GM19035 (cell line): ENCODE data around the gene SNAP29.
"Not testable (repeated sequence)": the region's sequence is repeated elsewhere in the genome, so short reads cannot be mapped to it uniquely, and the experiment has no call there.

ENCODE experiments used
- ATAC-seq: cut with Tn5 transposase; IDR thresholded peaks from one replicate; pipeline ENCODE4 v1.9.1; 2021; ENCODE audit not compliant: unreplicated experiment

SNAP29 gene

DNA sequence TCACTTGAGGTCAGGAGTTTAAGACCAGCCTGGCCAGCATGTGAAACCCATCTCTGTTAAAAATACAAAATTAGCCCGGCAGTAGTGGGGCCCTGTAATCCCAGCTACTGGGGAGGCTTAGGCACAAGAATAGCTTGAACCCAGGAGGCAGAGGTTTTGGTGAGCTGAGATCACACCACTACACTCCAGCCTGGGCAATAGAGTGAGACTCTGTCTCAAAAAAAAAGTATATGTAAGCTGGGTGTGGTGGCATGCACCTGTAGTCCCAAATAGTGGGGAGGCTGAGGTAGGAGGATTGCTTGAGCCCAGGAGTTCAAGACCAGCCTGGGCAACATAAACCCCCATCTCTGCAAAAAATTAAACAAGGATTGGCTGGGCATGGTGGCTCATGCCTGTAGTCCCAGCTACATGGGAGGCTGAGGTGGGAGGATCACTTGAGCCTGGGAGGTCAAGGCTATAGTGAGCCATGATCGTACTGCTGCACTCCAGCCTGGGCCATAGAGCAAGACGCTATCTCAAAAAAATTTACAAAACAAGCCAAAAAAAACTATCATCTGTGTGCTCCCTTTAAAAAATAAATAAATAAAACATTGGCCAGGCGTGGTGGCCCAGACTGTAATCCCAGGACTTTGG is 69.2 kb downstream of the SNAP29 start:
- ATAC-seq = no peak

DNA sequence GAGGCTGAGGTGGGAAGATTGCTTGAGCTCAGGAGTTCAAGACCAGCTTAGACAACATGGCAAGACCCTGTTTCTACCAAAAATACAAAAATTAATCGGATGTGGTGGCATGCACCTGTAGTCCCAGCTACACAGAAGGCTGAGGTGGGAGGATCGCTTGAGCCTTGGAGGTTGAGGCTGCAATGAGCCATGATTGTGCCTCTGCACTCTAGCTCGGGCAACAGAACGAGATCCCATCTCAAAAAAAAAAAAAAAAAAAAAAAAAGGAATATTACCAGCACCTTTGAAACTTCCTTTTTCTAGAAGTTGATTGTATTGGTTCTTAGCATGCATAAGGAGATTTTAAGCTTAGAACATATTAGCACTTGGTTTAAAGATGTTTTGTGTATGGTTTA is 69.8 kb downstream of the SNAP29 start:
- ATAC-seq = no peak

DNA sequence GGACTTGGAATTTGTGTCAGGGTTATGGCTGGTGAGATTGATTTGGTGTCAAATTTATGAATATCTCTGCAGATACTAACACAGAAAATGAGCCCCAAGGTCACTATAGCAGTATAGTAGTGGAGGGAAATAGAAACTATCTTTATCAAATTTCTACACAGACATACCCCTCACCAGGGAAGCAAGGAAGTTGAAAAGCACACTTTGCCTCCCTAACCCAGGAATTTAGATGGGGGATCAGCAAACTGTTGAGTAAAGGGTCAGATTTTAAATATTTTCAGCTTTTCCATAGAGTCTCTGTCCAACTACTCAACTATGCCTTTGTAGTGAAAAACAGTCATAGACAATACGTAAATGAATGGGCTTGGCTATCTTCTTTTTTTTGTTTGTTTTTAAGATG is 71.2 kb downstream of the SNAP29 start:
- no peak for ATAC-seq

DNA sequence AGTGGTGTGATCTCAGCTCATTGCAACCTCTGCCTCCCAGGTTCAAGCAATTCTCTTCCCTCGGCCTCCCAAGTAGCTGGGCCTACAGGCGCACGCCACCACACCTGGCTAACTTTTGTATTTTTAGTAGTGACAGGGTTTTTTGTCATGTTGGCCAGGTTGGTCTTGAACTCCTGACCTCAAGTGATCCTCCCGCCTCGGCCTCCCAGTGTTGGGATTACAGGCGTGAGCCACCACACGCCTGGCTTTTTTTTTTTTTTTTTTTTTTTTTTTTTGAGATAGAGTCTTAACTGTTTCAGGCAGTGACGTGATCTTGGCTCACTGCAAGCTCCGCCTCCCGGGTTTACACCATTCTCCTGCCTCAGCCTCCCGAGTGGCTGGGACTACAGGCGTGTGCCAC is 71.6 kb downstream of the SNAP29 start:
- ATAC-seq = not testable (repeated sequence)

DNA sequence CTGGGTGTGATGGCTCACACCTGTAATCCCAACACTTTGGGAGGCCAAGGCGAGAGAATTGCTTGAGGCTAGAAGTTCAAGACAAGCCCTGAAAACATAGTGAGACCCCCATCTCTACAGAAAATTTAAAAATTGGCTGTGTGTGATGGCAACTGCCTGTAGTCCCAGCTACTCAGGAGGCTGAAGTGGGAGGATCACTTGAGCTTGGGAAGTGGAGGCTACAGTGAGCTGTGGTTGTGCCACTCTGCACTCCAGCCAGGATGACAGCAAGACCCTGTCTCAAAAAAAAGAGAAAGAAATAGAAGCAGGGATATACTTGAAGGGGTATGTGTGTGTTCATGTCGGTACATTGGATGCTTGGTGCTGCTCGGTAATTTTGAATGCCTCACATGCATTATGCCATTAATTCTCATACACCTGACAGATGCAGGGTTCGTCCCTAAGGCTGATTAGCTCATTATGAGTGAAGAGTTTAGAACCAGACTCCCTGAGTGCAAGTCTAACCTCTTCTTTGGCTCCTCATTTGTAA is 72.4 kb downstream of the SNAP29 start:
- no peak for ATAC-seq

DNA sequence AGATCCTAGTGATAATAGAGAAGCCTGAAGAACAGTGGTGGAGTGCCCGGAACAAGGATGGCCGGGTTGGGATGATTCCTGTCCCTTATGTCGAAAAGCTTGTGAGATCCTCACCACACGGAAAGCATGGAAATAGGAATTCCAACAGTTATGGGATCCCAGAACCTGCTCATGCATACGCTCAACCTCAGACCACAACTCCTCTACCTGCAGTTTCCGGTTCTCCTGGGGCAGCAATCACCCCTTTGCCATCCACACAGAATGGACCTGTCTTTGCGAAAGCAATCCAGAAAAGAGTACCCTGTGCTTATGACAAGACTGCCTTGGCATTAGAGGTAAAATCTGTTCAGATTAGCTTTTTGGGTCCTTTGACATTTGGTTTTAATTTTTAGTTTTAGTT is 75.1 kb downstream of the SNAP29 start:
- ATAC-seq = no peak

DNA sequence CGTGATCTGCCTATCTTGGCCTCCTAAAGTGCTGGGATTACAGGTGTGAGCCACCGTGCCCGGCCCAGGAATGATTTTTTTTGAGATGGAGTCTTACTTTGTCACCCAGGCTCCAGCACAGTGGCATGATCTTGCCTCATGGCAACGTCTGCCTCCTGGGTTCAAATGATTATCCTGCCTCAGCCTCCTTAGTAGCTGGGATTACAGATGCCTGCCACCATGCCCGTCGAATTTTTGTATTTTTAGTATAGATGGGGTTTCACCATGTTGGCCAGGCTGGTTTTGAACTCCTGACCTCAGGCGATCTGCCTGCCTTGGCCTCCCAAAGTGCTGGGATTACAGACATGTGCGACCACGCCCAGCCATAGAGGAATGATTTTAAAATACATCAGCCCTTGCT is 76.2 kb downstream of the SNAP29 start:
- ATAC-seq = not testable (repeated sequence)

DNA sequence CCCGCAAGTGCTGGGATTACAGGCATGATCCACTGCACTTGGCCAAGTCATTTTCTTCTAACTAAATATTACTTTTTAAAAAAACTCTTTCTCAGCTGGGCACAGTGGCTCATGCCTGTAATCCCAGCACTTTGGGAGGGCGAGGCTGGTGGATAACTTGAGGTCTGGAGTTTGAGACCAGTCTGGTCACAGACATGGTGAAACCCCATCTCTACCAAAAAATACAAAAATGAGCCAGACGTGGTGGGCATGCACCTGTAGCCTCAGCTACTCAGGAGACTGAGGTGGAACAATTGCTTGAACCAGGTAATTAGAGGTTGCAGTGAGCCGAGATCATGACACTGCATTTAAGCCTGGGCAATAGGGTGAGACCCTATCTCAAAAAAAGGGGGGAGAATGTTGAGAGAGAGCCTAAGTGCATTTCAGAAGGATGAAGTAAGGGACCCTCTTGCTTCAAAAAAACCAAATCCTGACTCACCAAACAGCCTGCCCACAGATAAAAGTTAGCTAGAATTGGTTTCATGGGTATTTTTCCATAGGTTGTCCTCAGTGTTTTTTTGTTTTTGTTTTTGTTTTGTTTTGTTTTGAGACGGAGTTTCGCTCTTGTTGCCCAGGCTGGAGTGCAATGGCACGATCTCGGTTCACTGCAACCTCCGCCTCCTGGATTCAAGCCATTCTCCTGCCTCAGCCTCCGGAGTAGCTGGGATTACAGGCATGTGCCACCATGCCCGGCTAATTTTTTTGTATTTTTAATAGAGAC is 77.2 kb downstream of the SNAP29 start:
- not testable (repeated sequence) for ATAC-seq

DNA sequence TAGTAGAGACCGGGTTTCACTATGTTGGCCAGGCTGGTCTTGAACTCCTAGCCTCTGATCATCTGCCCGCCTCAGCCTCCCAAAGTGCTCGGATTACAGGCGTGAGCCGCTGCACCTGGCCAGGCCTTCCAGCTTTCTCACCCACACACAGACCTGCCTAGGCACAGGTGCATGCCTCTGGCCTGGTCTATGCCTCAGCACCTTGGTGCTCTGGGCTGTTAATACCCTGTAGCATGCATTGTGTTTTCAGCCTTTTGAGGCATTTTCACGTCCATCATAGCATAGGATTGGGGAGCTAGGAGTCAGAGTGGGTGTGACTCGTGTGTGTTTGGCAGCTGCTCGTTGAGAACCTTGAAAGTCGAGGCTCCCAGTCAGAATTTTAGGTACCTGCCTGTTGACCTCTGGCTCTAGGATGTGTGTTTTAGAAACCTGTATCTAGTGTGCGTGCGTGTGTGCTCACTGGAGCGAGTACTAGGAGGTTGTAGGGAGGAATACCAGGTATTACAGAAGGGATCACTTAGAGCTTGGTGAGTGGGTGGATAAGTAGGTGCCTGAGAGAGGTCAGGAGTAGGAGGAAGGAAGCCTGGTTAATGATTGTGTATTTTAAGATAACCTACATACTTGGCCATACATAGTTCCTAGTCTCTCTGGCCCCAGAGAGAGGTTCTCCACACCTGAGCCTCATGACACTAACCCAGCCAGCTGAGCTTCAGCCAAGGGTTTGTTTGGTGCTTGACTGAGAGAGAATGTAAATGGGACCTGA is 78.4 kb downstream of the SNAP29 start:
- no peak for ATAC-seq

DNA sequence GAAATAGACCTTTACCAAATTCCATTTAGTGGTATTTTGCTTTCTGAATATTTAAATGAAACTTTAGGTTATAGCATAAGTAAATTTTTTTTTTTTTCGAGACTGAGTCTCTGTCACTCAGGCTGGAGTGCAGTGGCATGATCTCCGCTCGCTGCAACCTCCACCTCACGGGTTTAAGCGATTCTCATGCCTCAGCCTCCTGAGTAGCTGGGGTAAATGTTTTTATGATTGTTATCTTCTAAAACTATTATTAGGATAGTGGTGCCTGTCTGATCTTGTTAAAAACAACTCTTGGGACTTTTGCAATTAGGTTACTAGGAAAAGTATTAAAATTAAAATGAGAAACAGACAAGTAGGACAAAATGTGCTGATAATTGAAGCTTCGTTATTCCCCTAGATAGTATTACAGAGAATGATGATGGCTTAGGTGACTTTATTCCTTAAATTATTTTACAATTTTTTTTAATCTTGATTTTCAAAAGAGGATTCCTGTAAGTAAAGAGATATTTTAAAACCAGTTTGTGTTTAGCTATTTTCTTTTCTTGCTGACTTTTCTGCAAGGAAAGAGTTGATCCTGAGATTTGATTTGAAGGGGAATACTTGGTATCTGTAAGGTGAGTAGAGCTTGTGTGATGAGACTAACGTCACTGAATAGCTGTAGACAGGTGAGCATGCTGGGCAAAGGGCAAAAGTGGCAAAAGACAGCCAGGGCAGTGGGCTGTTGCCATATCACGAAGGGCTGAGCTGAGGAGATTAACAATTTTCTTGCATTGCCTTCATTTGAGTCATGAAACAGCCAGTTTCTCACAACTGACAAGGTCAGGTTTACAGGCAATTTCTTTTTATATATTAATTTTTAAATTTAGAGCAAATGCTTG is 79.2 kb downstream of the SNAP29 start:
- no peak for ATAC-seq

DNA sequence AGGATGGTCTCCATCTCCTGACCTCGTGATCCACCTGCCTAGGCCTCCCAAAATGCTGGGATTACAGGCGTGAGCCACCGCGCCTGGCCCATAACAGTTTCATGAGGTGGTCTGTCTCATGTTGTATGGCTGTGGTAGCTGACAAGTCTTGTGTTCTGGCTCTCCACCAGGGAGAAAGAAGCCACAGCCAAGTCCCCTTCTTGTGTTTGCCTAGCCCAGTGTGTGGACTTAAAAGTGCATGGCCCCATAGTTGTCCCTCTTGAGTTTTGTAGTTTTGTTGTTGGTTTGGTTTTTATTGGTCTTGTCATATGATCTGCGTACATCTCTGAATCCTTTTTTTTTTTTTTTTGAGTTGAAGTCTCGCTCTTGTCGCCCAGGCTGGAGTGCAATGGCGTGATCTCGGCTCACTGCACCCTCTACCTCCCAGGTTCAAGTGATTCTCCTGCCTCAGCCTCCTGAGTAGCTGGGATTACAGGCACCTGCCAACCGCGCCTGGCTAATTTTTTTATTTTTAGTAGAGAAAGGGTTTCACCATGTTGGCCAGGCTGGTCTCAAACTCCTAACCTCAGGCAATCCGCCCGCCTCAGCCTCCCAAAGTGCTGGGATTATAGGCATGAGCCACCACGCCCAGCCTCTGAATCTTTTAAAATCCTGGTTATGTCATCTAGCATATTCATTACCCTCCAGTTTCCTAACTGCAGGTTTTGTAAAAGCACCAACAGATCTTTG is 80.8 kb downstream of the SNAP29 start:
- ATAC-seq = not testable (repeated sequence)

DNA sequence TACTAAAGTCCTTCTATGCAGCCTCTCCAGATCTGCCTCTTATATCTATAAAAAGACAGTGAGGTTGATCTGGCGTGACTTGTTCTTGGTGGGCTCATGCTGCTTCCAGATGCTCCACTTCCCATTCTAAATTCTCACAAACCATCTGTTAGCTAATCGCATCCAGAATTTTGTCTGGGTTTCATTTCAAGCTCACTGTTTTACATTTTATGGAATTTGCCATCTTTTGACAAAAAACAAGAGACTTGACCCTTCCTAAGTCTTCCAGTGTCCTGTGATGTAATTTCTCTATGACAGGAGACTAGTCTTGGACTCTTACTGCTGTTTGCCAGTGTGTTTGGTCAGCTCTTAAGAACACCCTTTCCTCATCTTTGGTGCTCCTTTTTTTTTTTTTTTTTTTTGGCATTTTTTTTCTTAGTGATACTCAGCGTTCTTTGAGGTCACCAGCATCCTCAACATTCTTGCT is 81.4 kb downstream of the SNAP29 start:
- ATAC-seq = no peak
